HG02870 (cell line): ENCODE results near the gene PRDX2.

Experiments used
- ATAC-seq: cut with Tn5 transposase; IDR thresholded peaks from one replicate; pipeline ENCODE4 v1.9.1; 2021; ENCODE audit warnings: mild to moderate bottlenecking, moderate library complexity; ENCODE audit not compliant: unreplicated experiment

Gene PRDX2

DNA sequence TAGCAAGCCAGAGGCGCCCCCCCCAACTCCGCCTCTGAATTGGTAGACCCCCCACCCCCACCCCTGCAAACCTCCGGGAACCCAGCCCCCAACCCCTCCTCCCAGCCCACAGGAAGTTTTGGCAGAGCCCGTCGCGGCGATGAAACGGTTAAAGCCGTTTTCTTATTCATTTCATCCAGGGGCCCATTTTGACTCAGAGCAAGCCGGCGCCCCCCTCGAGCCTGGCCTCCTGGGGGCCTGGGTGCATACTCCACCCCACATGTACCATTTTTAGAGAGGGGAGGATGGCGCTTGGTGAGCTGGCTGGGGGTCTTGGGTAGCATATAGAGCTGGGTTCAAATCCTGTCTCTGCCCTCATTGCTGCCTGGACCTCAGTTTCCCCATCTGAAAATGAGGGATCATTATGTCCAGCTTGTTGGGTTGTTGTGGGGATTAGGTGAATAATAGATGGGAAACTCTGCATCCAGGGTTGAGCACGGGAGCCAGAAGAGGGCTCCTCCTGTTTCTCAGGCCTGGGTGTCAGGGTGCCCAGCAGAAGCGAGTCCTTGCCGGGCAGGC lies 18.2 kb downstream of the PRDX2 start:
- no peak for ATAC-seq

DNA sequence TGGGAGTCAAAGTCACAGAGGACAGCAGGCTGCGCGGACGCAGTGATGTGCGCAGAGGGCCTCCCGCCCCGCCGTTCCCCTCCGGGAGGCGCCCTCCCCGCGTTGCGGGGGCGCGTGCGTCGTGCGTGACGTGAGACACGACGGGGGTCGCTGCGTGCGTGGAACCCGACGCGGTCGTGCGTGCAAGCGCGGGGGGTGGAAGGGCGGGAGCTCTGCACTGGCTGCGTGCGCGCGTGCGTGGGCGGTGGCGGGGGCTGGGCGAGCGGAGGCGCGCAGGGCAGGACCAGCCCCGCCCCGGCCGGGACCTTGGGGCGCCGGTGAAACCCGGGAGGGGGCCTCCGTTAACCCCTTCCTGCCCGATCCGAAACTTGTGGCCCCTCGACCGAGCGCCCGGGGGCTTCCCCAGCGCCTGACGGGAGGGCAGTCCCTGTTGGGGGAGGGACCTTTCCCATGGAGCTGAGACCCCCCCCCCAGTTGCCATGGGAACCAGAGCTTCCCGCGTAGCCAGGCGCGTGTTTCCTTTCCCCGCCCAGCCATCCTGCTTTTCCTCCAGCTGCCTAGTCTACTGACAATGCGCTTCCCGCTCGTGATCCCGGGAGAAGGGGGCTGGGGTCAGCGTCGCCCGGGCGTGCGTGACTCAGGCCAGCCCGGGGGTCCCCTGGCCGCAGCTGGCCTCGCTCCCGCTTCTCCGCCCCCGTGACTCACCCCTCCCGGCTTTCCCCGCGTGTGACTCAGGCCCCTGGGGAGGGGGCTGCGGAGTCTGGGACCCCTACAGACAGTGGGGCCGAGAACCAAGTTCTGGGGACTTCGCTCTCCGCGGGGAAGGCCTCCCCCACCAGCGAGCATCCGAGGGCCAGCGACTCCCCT lies 18.9 kb downstream of the PRDX2 start:
- ATAC-seq, result peak; percentile 29

DNA sequence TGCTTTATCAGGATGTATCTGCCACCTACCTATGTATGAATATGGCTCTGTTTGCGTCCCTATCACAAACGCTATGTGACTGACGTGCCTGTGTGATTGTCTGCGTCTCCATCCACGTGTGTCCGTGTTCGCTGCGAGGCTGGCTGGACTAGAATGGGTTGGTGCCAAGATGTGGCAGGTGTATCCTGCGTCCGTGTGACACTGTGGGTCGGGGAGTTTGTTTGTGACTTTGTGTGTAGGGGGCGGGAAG lies 19.5 kb downstream of the PRDX2 start:
- ATAC-seq, result peak; percentile 19

DNA sequence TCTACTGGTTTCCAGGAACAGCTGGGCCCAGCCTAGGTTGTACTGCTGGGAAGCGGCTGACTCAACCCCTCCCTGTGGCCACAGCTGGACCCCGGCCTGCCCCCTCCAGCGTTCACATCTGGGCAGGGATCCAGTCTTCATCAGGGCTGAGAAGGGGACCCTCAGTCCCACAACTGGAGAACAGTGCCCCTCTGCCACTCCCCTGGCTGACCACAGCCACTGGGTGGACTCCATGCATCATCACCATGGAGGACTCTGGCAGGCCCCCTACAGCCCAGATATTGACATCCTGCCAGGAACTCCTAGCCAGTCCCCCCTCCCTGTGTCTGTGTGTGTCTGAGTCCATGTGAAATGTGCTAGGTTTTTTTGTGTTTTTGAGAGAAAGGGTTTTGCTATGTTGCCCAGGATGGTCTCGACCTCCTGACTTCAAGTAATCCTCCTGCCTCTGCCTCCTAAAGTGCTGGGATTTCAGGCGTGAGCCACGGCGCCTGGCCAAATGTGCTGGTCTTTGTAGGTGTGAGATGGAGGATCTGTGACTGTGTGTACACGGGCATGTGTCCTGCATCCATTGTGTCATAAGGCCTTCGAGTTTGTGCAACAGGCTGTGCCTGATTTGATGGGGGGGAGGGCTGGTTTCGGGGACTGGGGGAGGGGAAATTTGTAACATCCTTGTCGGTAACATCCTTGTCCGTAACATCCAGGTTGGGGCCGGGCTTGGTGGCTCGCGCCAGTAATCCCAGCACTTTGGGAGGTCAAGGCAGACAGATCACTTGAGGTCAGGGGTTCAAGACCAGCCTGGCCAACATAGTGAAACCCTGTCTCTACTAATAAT lies 22.2 kb downstream of the PRDX2 start:
- ATAC-seq, result no peak

DNA sequence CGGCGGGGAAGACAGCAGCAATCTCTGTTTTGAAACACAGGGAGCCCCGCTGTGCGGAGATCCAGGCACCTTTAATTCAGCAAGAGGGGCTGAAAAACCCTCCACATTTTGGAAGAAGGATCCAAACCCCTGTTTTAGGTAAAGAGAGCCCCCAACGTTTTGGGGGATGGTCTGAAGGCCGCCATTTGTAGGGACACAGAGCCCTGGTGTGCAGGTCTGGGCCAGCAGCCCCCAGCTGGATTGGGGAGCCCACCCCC lies 22.8 kb downstream of the PRDX2 start:
- ATAC-seq, result no peak

DNA sequence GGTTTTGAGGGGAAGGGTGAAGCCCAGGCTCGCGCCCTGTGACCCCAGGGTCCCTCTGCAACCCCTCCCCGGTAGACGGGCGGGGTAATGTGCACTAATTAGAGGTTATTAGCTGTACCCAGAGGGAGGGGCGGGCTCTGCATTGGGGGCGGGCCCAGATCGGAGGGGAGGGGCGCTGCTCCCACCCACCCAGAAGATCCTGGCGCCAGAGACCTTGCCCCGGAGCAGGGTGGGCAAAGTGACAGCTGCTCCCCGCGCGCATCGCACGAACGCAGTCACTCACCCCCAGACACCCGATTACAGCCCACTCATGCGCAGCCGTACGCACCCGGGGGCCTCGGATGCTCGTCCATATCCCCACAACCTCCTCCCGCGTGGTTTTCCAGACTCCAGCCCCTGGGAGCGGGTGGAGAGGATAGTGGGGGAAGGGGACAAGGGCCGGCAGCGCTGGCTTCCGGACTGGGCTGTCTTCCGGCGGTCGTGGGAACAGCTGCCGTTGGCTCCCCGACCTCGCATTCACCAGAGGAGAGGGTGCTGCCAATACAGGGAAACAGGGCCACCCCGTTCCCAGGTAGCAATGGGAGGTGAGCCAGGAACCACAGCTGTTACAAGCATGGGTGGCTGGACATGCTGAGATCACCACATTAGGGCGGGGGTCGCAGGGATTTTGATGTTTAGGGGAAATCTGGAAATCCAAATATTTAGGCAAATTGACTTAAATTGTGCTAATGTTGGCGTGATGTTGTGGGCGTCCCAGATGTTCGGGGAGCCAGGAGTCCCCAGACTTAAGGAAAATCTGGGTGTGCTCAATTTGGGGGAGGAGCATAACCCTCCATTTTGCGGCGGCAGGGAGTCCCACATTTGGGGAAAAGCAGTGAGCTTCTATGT lies 23.3 kb downstream of the PRDX2 start:
- ATAC-seq, result no peak

DNA sequence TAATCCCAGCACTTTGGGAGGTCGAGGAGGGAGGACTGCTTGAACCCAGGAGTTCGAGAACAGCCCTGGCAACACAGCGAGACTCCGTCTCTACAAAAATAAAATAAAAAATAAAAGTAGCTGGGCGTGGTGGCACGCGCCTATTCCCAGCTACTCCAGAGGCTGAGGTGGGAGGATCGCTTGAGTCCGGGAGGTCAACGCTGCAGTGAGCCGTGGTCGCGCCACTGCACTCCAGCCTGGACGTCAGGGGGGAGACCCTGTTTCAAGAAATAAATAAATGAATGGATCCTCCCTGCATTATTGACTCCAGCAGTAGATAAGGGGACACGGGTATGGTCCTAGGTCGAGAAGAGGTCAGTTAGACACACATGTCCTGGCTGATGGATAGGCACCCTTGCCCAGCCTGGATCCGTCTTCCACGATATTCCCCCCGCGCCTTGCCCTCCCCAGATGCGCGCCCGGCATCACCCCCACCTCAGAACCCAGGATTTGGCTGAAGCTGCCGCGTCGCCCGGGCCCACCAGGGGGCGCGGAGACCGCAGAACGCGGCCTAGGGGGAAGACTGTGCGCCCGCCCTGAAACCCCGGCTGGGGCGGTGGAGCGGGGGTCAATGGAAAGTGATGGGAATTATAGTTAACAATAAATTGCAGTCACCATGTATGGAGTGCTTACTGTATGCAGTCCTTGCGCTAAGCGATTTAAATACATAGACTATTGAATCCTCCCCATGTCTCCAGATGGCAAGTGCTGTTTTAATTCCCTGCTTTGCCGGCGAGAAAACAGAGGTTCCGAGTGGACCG lies 24.2 kb downstream of the PRDX2 start:
- ATAC-seq, result no peak

DNA sequence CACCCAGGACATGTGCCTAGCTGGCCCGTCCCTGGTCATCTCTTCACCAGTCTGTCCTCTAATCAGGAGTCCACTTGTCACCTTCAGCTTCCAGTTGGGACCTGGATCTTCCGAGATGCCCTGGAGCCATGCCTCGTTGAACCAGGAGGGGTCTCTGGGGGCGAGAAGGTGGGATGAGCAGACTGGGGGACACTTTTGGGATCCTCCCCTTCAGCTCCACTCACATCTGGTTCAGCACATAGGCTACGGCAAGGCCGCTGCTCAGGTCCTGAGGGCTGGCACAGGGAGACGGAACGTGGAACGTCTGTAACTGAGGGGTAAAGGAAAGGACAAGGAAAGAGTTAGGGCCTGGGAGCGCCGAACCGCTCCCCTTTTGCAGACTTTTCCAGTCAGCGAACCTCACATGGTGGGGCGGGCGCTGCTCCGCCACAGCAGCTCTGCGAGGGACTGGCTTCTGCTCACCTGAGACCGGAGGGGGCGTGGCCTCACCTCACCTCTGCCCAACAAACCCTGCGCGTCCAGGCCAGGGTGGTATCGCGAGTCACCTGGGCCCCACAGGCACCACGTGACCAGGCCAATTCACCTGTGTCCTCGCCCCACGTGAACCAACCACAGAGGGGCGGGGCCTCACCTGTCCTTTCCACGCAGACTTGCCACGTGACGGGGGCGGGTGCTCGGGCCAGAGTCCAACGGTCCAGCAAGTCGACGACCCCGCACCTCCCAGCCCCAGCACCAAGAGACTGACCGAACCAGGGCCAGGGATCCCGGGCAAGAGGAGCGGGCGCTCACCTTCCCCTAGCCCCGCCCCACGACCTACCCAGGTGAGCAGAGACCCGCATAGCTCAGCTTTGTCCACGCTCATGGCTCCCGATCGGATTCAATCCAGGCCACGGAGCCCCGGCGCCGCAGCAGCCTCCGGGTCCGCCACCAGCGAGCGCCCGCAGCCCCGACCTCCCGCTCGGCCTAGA lies 26.7 kb downstream of the PRDX2 start, which contains the start of gene HOOK2:
Gene HOOK2 (minus strand): TSS at position 965 of the 968 bp plus-strand sequence. CDS start 103 bp downstream, at position 862.
- no peak for ATAC-seq

DNA sequence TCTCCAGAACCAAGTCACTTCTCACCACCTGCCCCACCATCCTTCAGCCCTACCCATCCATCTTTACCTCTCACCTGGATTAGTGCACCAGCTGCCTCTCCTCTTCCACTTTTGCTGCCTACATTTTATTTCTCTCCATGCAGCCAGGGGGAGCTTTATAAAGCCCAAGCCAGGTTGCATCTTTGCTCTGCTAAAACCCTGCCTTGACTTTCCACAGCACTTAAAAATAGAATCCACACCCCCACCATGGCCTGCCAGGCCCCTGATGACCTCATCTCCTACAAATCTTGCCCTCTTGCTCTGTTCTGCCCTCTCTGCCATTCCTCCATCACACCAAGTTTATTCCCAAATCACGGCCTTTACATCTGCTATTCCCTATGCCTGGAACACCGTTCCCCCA lies 28.0 kb downstream of the PRDX2 start:
- no peak for ATAC-seq

DNA sequence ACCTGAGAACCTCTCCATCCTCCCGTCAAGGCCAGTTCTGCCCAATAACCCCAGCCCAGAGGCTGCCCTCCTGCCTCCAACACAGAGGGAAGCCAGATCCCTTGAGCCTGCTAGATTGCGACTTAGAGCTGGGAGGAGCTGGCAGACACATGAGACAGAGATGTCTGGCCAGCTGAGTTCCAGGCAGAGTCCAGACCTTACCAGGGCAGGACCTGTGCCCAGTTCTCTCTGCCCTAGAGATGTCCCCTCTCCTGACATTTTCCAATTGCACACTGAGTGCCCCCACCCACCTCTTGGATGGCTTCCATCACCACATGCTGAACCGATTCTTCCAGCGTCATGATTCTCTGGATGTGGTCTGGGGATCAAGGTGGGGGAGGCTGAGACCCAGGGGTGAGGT lies 29.3 kb downstream of the PRDX2 start:
- no peak for ATAC-seq

DNA sequence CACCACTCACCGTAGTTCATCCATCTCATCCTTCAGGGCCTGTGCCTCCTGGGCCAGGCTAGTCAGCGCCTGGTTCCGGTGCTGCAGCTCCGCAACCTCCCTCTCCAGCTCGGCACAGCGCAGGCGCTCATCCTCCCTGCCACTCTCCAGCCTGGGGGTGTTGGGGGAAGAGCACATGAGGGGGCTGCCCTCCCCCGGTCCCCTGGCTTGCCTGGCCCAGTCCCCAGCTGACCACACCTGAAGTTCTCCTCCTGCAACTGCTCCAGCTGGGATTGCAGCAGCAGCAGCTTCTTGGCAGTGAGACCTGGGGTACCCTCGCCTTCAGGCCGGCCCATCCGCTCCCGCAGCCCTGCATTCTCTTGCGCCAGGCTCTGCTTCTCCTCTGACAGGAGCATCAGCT lies 30.7 kb downstream of the PRDX2 start:
- ATAC-seq, result no peak

DNA sequence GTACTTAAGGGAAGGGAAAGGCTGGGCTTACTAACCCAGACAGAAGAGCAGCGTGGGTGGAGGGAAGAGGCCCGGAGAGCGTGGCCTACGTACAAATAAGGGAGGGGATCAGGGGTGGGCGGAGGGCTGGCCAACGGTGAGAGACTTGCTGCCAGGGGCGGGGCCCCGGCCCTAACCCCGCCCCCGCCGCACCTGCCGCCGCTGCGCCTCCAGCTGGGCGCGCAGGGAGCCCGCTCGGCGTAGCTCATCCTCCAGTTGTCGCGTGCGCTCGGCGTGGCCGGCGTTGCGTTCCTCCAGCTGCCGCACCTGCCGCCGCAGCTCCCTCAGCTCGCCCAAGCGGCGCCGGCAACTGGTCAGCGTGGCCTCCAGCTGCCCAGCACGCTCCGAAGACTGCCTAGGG lies 31.9 kb downstream of the PRDX2 start:
- no peak for ATAC-seq

DNA sequence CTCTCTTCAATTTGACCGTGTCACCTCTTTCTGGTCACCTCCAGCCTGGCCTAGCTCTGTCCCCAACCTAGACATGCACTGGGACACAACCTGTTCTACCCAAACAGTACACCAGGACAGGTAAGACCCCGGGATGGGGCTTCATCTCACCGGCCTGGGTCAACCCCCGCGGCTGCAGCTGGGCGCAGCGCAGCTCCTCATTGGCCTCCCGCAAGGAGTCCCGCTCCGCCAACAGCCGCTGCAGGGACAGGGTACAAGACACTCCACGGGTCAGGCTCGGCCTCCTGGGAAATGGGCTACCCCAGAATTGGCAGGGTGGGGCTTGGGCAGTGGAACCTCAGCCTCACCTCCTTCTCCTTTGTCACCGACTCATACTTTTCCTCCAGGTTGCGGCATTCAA lies 33.9 kb downstream of the PRDX2 start:
- ATAC-seq, result no peak

DNA sequence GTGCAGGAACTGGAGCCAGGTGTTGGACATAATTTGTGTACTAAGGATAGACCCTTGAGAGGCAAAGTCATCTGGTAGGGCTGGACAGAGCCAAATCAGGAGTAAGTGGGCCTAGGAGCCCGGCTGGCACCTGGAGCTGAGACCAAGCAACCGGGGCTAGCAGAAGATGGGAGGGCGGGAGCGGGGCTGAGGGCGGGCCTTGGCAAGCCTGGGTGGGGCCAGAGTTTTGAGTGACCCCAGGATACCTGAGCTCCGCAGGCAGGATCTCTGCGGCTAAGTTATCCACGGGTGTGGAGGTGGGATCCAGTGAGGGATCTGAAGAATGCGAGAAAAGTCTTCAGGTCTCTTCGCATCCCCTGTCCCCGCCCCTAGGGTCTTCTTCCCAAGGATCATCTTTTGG lies 34.5 kb downstream of the PRDX2 start:
- no peak for ATAC-seq

DNA sequence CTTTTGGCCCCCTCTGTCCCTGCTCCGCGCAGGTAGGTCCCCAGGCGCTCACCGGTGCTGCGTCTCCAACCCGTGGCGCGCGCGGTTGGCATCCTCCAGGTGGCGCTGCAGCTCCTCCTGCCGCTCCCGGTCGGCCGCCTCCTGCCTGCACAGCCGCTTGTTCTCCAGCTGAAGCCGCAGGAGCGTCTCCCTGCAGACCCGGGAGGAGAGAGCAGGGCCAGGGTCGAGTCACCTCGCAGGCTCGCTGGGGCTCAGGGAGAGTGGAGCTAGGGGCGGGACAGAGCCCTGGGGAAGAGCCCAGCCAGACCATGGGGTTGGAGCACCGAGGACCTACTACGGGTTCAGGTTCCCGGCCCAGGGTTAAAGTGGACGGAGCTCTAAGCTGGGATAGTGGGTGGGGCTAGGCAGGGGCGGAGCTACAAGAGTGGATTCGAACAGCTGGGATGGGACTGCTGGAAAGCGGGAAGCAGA lies 35.5 kb downstream of the PRDX2 start:
- ATAC-seq, result no peak

DNA sequence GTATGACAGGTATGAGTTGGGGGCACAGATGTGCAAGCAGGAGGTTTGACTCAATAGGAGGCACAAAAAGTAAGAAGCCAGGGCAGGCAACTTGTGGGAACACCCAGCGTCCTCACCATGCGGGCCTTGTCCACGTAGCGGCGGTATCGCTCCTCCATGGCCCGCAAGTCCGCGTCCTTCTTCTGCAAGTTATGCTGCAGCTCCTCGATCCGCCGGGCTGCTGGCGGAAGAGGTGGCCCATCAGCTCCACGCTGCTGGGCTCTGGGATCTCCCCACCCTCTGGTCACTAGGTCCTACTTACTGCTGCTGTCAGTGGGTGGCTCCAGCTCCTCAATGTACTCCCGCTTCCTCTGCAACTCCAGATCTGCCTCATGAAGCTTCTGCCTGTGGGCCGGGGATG lies 36.9 kb downstream of the PRDX2 start:
- ATAC-seq, result no peak

DNA sequence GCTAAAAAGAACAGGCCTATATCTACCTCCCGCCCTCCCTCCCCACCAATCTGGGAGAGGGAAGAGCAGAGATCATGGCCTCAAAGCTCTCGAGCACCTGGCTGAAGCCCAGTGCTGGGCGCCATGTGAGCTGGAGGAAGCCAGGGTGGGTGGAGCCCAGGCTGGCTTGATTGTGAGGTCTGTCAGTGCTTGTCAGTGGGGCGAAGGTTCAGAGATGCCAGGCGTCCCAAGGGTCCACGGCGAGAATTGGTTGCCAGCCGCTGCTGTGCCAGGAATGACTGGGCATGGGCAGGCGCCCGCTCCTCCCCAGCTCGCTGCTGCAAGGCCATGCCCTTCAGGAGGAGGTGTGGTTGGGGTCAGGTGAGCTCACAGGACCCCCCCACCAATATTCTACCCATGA lies 38.5 kb downstream of the PRDX2 start:
- no peak for ATAC-seq

DNA sequence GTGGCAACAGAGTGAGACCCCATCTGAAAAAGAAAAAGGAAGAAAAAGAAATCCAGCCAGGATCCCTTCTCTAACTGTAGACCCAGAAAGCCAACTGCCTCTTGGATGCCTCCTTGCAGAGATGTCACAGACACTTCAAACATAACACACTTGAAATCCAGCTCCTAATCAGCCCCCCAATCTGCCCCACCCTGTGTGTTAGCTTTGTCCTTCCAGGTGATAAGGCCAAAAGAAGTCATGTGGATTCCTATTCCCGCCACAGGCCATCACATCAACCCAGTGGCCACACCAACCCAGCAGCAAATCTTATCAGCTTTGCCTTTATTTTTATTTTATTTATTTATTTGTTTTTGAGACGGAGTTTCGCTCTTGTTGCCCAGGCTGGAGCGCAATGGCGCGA lies 41.9 kb downstream of the PRDX2 start:
- ATAC-seq, result no peak

DNA sequence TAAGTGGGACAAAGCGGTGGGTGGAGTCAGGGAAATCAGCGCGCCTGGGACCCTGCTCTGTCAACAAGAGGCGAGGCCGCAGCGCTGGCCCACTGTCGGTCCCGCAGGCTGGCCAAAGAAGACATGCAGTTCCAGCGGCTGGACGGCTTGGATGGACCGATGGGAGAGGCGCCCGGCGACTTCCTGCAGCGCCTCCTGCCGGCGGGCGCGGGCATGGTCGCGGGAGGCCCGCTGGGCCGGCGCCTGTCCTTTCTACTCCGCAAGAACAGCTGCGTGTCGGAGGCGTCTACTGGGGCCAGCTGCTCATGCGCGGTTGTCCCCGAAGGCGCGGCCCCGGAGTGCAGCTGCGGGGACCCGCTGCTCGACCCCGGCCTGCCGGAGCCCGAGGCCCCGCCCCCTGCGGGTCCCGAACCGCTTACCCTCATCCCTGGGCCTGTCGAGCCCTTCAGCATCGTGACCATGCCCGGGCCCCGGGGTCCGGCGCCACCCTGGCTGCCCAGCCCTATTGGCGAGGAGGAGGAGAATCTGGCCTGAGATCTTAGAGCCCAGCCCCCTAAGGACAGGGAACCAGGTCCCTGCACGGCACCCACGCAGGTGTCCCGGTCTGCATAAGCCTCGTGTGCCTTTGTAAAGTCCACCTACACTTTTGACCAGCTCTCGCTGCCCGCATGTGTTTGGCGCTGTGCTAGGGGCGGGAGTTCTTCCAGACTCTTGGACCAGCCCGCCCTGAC lies 43.9 kb downstream of the PRDX2 start:
- no peak for ATAC-seq
